ENCODE data around the gene SMC3.

SMC3 gene

GRCh38 chr10:110544958-110545537, 22.4 kb upstream of the SMC3 start:
- no peak for DNase-seq (ENCODE audit: low read depth in 4 of 4, low spot score in 1 of 4)

- no peak for DNase-seq (ENCODE audit: low read depth in 4 of 4, low spot score in 1 of 4)
These were observed 21.4 kb upstream of the SMC3 start for GRCh38 chr10:110546077-110546476.

GRCh38 chr10:110546499-110547110, 20.9 kb upstream of the SMC3 start:
- no peak for DNase-seq (ENCODE audit: low read depth in 4 of 4, low spot score in 1 of 4)

GRCh38 chr10:110547139-110547761, 20.2 kb upstream of the SMC3 start:
- no peak for DNase-seq (ENCODE audit: low read depth in 4 of 4, low spot score in 1 of 4)

- no peak for DNase-seq (ENCODE audit: low read depth in 4 of 4, low spot score in 1 of 4)
These were observed 19.5 kb upstream of the SMC3 start for GRCh38 chr10:110548002-110548401.

- DNase-seq (ENCODE audit: low read depth in 4 of 4, low spot score in 1 of 4), result no peak
These were observed 18.3 kb upstream of the SMC3 start for GRCh38 chr10:110549211-110549610.

- DNase-seq (ENCODE audit: low read depth in 4 of 4, low spot score in 1 of 4), result no peak
These were observed 13.6 kb upstream of the SMC3 start for GRCh38 chr10:110553905-110554304.

- DNase-seq (ENCODE audit: low read depth in 4 of 4, low spot score in 1 of 4), result no peak
These were observed 11.2 kb upstream of the SMC3 start for GRCh38 chr10:110556296-110556695.

GRCh38 chr10:110556969-110557601, 10.4 kb upstream of the SMC3 start:
- DNase-seq (ENCODE audit: low read depth in 4 of 4, low spot score in 1 of 4), result peak; percentile 33 to 60 (median 48)

GRCh38 chr10:110558041-110558440, 9.5 kb upstream of the SMC3 start:
- no peak for DNase-seq (ENCODE audit: low read depth in 4 of 4, low spot score in 1 of 4)

- no peak for DNase-seq (ENCODE audit: low read depth in 4 of 4, low spot score in 1 of 4)
These were observed 7.5 kb upstream of the SMC3 start for GRCh38 chr10:110560012-110560411.

- DNase-seq (ENCODE audit: low read depth in 4 of 4, low spot score in 1 of 4), result no peak
These were observed 6.2 kb upstream of the SMC3 start for GRCh38 chr10:110561292-110561691.

- no peak for DNase-seq (ENCODE audit: low read depth in 4 of 4, low spot score in 1 of 4)
These were observed 5.1 kb upstream of the SMC3 start for GRCh38 chr10:110562348-110562747.

GRCh38 chr10:110563132-110563531, 4.4 kb upstream of the SMC3 start:
- no peak for DNase-seq (ENCODE audit: low read depth in 4 of 4, low spot score in 1 of 4)

GRCh38 chr10:110566472-110567200, 859 bp upstream of the SMC3 start:
- DNase-seq (ENCODE audit: low read depth in 4 of 4, low spot score in 1 of 4), result no peak

- DNase-seq (ENCODE audit: low read depth in 4 of 4, low spot score in 1 of 4), result peak; percentile 16 to 48 (median 26)
These were observed 700 bp downstream of the SMC3 start for GRCh38 chr10:110568055-110568735.

GRCh38 chr10:110569122-110569521, 1.6 kb downstream of the SMC3 start:
- DNase-seq (ENCODE audit: low read depth in 4 of 4, low spot score in 1 of 4), result no peak

- no peak for DNase-seq (ENCODE audit: low read depth in 4 of 4, low spot score in 1 of 4)
These were observed 2.2 kb downstream of the SMC3 start for GRCh38 chr10:110569736-110570135.

- DNase-seq (ENCODE audit: low read depth in 4 of 4, low spot score in 1 of 4), result no peak
These were observed 3.7 kb downstream of the SMC3 start for GRCh38 chr10:110571093-110571743.

- no peak for DNase-seq (ENCODE audit: low read depth in 4 of 4, low spot score in 1 of 4)
These were observed 5.4 kb downstream of the SMC3 start for GRCh38 chr10:110572862-110573261.

GRCh38 chr10:110574420-110574819, 6.9 kb downstream of the SMC3 start:
- no peak for DNase-seq (ENCODE audit: low read depth in 4 of 4, low spot score in 1 of 4)
